Activated T-helper 1 cell treated with anti-CD3 and anti-CD28 coated beads, Interleukin-12 subunit alpha, Interleukin-12 subunit beta, Interleukin-2, Interleukin-4 antibody, amounts not matched to agents 30 ng/mL and 10 ng/mL and 1 ng/mL, durations not matched to agents 14 hours and 24 hours and 36 hours (primary cell): ENCODE data around the gene TMPRSS6. TPM values are rescaled to one million over a fixed set of nuclear protein-coding genes. Genes with fewer than 3 reads are reported as not detected.

Experiments used
- DNase-seq: peaks from one replicate; pipeline ENCODE4 v3.0.0; 2021; ENCODE audit warnings: low spot score
- H3K27ac Mint-ChIP-seq: one replicate; pipeline ENCODE4 v1.8.0; 2021; ENCODE audit warnings: mild to moderate bottlenecking, mixed read lengths
- H3K27me3 Mint-ChIP-seq: one replicate; pipeline ENCODE4 v1.8.0; 2022; ENCODE audit warnings: mild to moderate bottlenecking, moderate library complexity, mixed read lengths; ENCODE audit not compliant: insufficient read depth
- H3K36me3 Mint-ChIP-seq: one replicate; pipeline ENCODE4 v1.8.0; 2021; ENCODE audit warnings: low read depth, mixed read lengths
- H3K4me1 Mint-ChIP-seq: one replicate; pipeline ENCODE4 v1.8.0; 2021; ENCODE audit warnings: low read depth, mixed read lengths
- H3K4me3 Mint-ChIP-seq: one replicate; pipeline ENCODE4 v1.8.0; 2021; ENCODE audit warnings: mild to moderate bottlenecking, moderate library complexity, mixed read lengths
- H3K9me3 Mint-ChIP-seq: one replicate; pipeline ENCODE4 v1.8.0; 2021; ENCODE audit warnings: mixed read lengths
- intact Hi-C: fragments of 100-400 bp; cut with micrococcal nuclease; formaldehyde crosslinking; loops from one replicate; pipeline ENCODE4 v1.15.1; 2024
- total RNA-seq: library from RNA; stranded (reverse); gene quantifications from 2 replicates; pipeline ENCODE4 v1.2.3, GENCODE V29; 2022

TMPRSS6 gene
- total RNA-seq, 1 donor from 2014 or later = 2.3 TPM

- H3K4me1 Mint-ChIP-seq = peaks cover 90% of the 10 kb centered on the region
- no peak for DNase-seq
- H3K9me3 Mint-ChIP-seq = no peaks in the 10 kb centered on the region
- intact Hi-C loops = loop anchor here (5.0 kb wide), 1 partner anchor 343 kb away; the partner anchor contains the start of gene IFT27
- peak overlapping the region; percentile 100 for H3K27ac Mint-ChIP-seq
- peaks cover 2% of the 10 kb centered on the region for H3K27me3 Mint-ChIP-seq
- H3K36me3 Mint-ChIP-seq = peaks cover 36% of the 10 kb centered on the region
- peak overlapping the region; percentile 40 for H3K4me3 Mint-ChIP-seq
Measured at GRCh38 chr22:37120569-37121340, 11.2 kb upstream of the TMPRSS6 start.

- Mint-ChIP-seq H3K4me1 (peaks cover 88% of the 10 kb centered on the region), H3K27me3 (peaks cover 2% of the 10 kb centered on the region), H3K27ac (peak overlapping the region; percentile 46), H3K4me3 (peak overlapping the region; percentile 21), H3K36me3 (peaks cover 36% of the 10 kb centered on the region), H3K9me3 (no peaks in the 10 kb centered on the region)
- no peak for DNase-seq
- intact Hi-C loops = loop anchor here (5.0 kb wide), 1 partner anchor 343 kb away; the partner anchor contains the start of gene IFT27
Measured at GRCh38 chr22:37119872-37120271, 10.4 kb upstream of the TMPRSS6 start.

- intact Hi-C loops = no loop called here
- peaks cover 2% of the 10 kb centered on the region for H3K27me3 Mint-ChIP-seq
- H3K36me3 Mint-ChIP-seq = peaks cover 28% of the 10 kb centered on the region
- peaks cover 74% of the 10 kb centered on the region for H3K4me1 Mint-ChIP-seq
- H3K9me3 Mint-ChIP-seq = no peaks in the 10 kb centered on the region
- H3K27ac Mint-ChIP-seq = peak overlapping the region; percentile 62
- H3K4me3 Mint-ChIP-seq = no peak overlapping the region
- DNase-seq = no peak
Measured at GRCh38 chr22:37118083-37118482, 8.6 kb upstream of the TMPRSS6 start.

GRCh38 chr22:37117092-37117491 lies 7.6 kb upstream of the TMPRSS6 start:
- Mint-ChIP-seq H3K9me3 (no peaks in the 10 kb centered on the region), H3K27me3 (peaks cover under 1% of the 10 kb centered on the region), H3K4me1 (peaks cover 64% of the 10 kb centered on the region), H3K27ac (no peak overlapping the region), H3K4me3 (no peak overlapping the region), H3K36me3 (peaks cover 25% of the 10 kb centered on the region)
- intact Hi-C loops = no loop called here
- no peak for DNase-seq

- no peaks in the 10 kb centered on the region for H3K27me3 Mint-ChIP-seq
- no peak overlapping the region for H3K4me3 Mint-ChIP-seq
- H3K4me1 Mint-ChIP-seq = peaks cover 45% of the 10 kb centered on the region
- peaks cover 25% of the 10 kb centered on the region for H3K36me3 Mint-ChIP-seq
- DNase-seq = no peak
- no peaks in the 10 kb centered on the region for H3K9me3 Mint-ChIP-seq
- intact Hi-C loops = no loop called here
- no peak overlapping the region for H3K27ac Mint-ChIP-seq
Measured at GRCh38 chr22:37115032-37115431, 5.5 kb upstream of the TMPRSS6 start.

GRCh38 chr22:37113757-37114156 lies 4.2 kb upstream of the TMPRSS6 start:
- intact Hi-C loops = no loop called here
- Mint-ChIP-seq H3K4me3 (no peak overlapping the region), H3K27ac (no peak overlapping the region), H3K9me3 (no peaks in the 10 kb centered on the region), H3K27me3 (no peaks in the 10 kb centered on the region), H3K36me3 (peaks cover 16% of the 10 kb centered on the region), H3K4me1 (peaks cover 37% of the 10 kb centered on the region)
- DNase-seq = no peak

- peaks cover 9% of the 10 kb centered on the region for H3K36me3 Mint-ChIP-seq
- no peak overlapping the region for H3K4me3 Mint-ChIP-seq
- H3K9me3 Mint-ChIP-seq = no peaks in the 10 kb centered on the region
- peaks cover 23% of the 10 kb centered on the region for H3K4me1 Mint-ChIP-seq
- DNase-seq = no peak
- intact Hi-C loops = no loop called here
- H3K27ac Mint-ChIP-seq = no peak overlapping the region
- no peaks in the 10 kb centered on the region for H3K27me3 Mint-ChIP-seq
Measured at GRCh38 chr22:37112084-37112728, 2.7 kb upstream of the TMPRSS6 start.

- no peak for DNase-seq
- H3K9me3 Mint-ChIP-seq = no peaks in the 10 kb centered on the region
- H3K4me3 Mint-ChIP-seq = no peak overlapping the region
- H3K4me1 Mint-ChIP-seq = peaks cover 13% of the 10 kb centered on the region
- H3K27me3 Mint-ChIP-seq = no peaks in the 10 kb centered on the region
- intact Hi-C loops = no loop called here
- peak overlapping the region; percentile 5 for H3K27ac Mint-ChIP-seq
- peaks cover 9% of the 10 kb centered on the region for H3K36me3 Mint-ChIP-seq
Measured at GRCh38 chr22:37111156-37111717, 1.7 kb upstream of the TMPRSS6 start.

- Mint-ChIP-seq H3K36me3 (peaks cover 3% of the 10 kb centered on the region), H3K4me3 (no peak overlapping the region), H3K27me3 (peaks cover 3% of the 10 kb centered on the region), H3K4me1 (peaks cover 8% of the 10 kb centered on the region), H3K9me3 (no peaks in the 10 kb centered on the region), H3K27ac (no peak overlapping the region)
- intact Hi-C loops = no loop called here
- no peak for DNase-seq
Measured at GRCh38 chr22:37107816-37108621, 1.5 kb downstream of the TMPRSS6 start.

GRCh38 chr22:37105990-37106389 lies 3.5 kb downstream of the TMPRSS6 start:
- H3K4me3 Mint-ChIP-seq = no peak overlapping the region
- H3K27ac Mint-ChIP-seq = no peak overlapping the region
- no peaks in the 10 kb centered on the region for H3K9me3 Mint-ChIP-seq
- intact Hi-C loops = no loop called here
- H3K36me3 Mint-ChIP-seq = no peaks in the 10 kb centered on the region
- no peak for DNase-seq
- H3K27me3 Mint-ChIP-seq = peaks cover 3% of the 10 kb centered on the region
- H3K4me1 Mint-ChIP-seq = peaks cover 8% of the 10 kb centered on the region

- no peak for DNase-seq
- H3K27me3 Mint-ChIP-seq = peaks cover 3% of the 10 kb centered on the region
- peaks cover 17% of the 10 kb centered on the region for H3K4me1 Mint-ChIP-seq
Measured at GRCh38 chr22:37105154-37105553, 4.4 kb downstream of the TMPRSS6 start.

GRCh38 chr22:37103656-37104452 lies 5.7 kb downstream of the TMPRSS6 start:
- Mint-ChIP-seq H3K9me3 (no peaks in the 10 kb centered on the region), H3K4me1 (peaks cover 26% of the 10 kb centered on the region), H3K27ac (no peak overlapping the region), H3K4me3 (no peak overlapping the region), H3K36me3 (no peaks in the 10 kb centered on the region), H3K27me3 (peaks cover 6% of the 10 kb centered on the region)
- intact Hi-C loops = no loop called here
- DNase-seq = no peak

More at GRCh38 chr22:37105154-37105553, 4.4 kb downstream of the TMPRSS6 start:
- Mint-ChIP-seq H3K9me3 (no peaks in the 10 kb centered on the region), H3K36me3 (no peaks in the 10 kb centered on the region), H3K4me3 (no peak overlapping the region), H3K27ac (no peak overlapping the region)
- intact Hi-C loops = no loop called here
